IMR-90 (cell line): Measurements from ENCODE around the gene LEPROT. TPM values are rescaled to one million over a fixed set of nuclear protein-coding genes. Genes with fewer than 3 reads are reported as not detected.

ENCODE experiments used
- ATAC-seq: fragments of 200-7000 bp; cut with Tn5 transposase; 2 replicates; pipeline ENCODE4 v1.9.1; 2020; ENCODE audit warnings: low read depth, mild to moderate bottlenecking, moderate library complexity
- BruUV-seq: library from RNA; stranded (reverse); fragments of 400-500 nt; replicated peaks from 2 replicates; lab custom pipeline; 2021; lab: Mats Ljungman, UMichigan
- CTCF ChIA-PET: fragments of 300-600 bp; formaldehyde crosslinking; extraction: SDS; loops from one replicate; lab custom pipeline; 2021; ENCODE audit warnings: antibody characterized with exemption; lab: Yijun Ruan, JAX
- POLR2A ChIA-PET: fragments of 300-600 bp; sonication (Branson Sonifier 250); formaldehyde crosslinking; loops from one replicate; lab custom pipeline; 2022; ENCODE audit warnings: antibody characterized with exemption; ENCODE audit not compliant: unreplicated experiment; lab: Charles Lee
- DNase-seq: peaks from one replicate; pipeline ENCODE4 v3.0.0; 2013
- H2AFZ ChIP-seq: replicated peaks from 2 replicates; pipeline ENCODE3; 2013; ENCODE audit warnings: low read length, mild to moderate bottlenecking; ENCODE audit not compliant: poor library complexity
- H2AK5ac ChIP-seq: 2 replicates; pipeline ENCODE4 v1.6.1; 2013; ENCODE audit warnings: low read depth, low read length, inconsistent platforms
- H2AK9ac ChIP-seq: replicated peaks from 2 replicates; pipeline ENCODE3; 2013; ENCODE audit warnings: mild to moderate bottlenecking, low read depth, low read length, moderate library complexity; ENCODE audit not compliant: poor library complexity
- H2BK120ac ChIP-seq: 2 replicates; pipeline ENCODE4 v1.6.1; 2013; ENCODE audit warnings: low read depth, low read length, inconsistent platforms
- H2BK15ac ChIP-seq: 3 replicates; pipeline ENCODE4 v1.6.1; 2013; ENCODE audit warnings: low read depth, low read length, inconsistent platforms
- H2BK20ac ChIP-seq: 2 replicates; pipeline ENCODE4 v1.6.1; 2013; ENCODE audit warnings: low read depth, mild to moderate bottlenecking, inconsistent platforms, low read length, moderate library complexity
- H2BK5ac ChIP-seq: 2 replicates; pipeline ENCODE4 v1.6.1; 2013; ENCODE audit warnings: mild to moderate bottlenecking, low read depth, low read length, inconsistent platforms; ENCODE audit not compliant: poor library complexity, severe bottlenecking
- H3K14ac ChIP-seq: replicated peaks from 2 replicates; pipeline ENCODE4 v1.6.1; 2013; ENCODE audit warnings: low read depth, low read length, inconsistent platforms
- H3K18ac ChIP-seq: 2 replicates; pipeline ENCODE4 v1.6.1; 2013; ENCODE audit warnings: low read depth, low read length, control low read depth
- H3K23ac ChIP-seq: 2 replicates; pipeline ENCODE4 v1.6.1; 2013; ENCODE audit warnings: low read depth, low read length, inconsistent platforms
- H3K27ac ChIP-seq: 2 replicates; pipeline ENCODE4 v1.5.1; 2013; ENCODE audit warnings: mild to moderate bottlenecking, control low read depth, low read length; ENCODE audit not compliant: insufficient read depth
- H3K27me3 ChIP-seq: 2 replicates; pipeline ENCODE4 v1.6.1; 2013; ENCODE audit warnings: low read length; ENCODE audit not compliant: control insufficient read depth, insufficient read depth
- H3K36me3 ChIP-seq: 2 replicates; pipeline ENCODE4 v1.6.1; 2013; ENCODE audit warnings: low read length, mixed read lengths; ENCODE audit not compliant: control insufficient read depth, insufficient read depth
- H3K4ac ChIP-seq: 2 replicates; pipeline ENCODE4 v1.6.1; 2013; ENCODE audit warnings: low read depth, low read length, inconsistent platforms
- H3K4me1 ChIP-seq: 2 replicates; pipeline ENCODE4 v1.6.1; 2013; ENCODE audit warnings: low read length, mixed read lengths; ENCODE audit not compliant: control insufficient read depth, insufficient read depth
- H3K4me2 ChIP-seq: 2 replicates; pipeline ENCODE4 v1.6.1; 2013; ENCODE audit warnings: low read depth, mild to moderate bottlenecking, control low read depth, low read length, moderate library complexity
- H3K4me3 ChIP-seq: 2 replicates; pipeline ENCODE4 v1.5.1; 2013; ENCODE audit warnings: low read depth, mild to moderate bottlenecking, control low read depth, low read length, moderate library complexity; ENCODE audit not compliant: insufficient read depth
- H3K56ac ChIP-seq: 2 replicates; pipeline ENCODE4 v1.6.1; 2013; ENCODE audit warnings: low read length, inconsistent platforms; ENCODE audit not compliant: insufficient read depth; ENCODE audit errors: extremely low read depth
- H3K79me1 ChIP-seq, 2 experiments: 2 replicates each; pipeline ENCODE4 v1.6.1; 2013; ENCODE audit warnings: low read length in 2 of 2, inconsistent platforms in 1 of 2, low read depth in 1 of 2
- H3K9ac ChIP-seq: 2 replicates; pipeline ENCODE4 v1.6.1; 2013; ENCODE audit warnings: low read depth, low read length, control low read depth
- H3K9me1 ChIP-seq: 2 replicates; pipeline ENCODE4 v1.6.1; 2013; ENCODE audit warnings: low read length, inconsistent platforms; ENCODE audit not compliant: insufficient read depth
- H3K9me3 ChIP-seq: 2 replicates; pipeline ENCODE4 v1.6.1; 2013; ENCODE audit warnings: low read length; ENCODE audit not compliant: control insufficient read depth, insufficient read depth
- H4K20me1 ChIP-seq: 2 replicates; pipeline ENCODE4 v1.6.1; 2013; ENCODE audit warnings: low read length, inconsistent platforms; ENCODE audit not compliant: insufficient read depth
- H4K5ac ChIP-seq: 2 replicates; pipeline ENCODE4 v1.6.1; 2013; ENCODE audit warnings: mild to moderate bottlenecking, low read depth, low read length, control low read depth
- H4K8ac ChIP-seq, 2 experiments: 2 replicates each; pipeline ENCODE4 v1.6.1; 2013; ENCODE audit warnings: low read depth in 2 of 2, low read length in 2 of 2, control low read depth in 1 of 2, inconsistent platforms in 1 of 2
- H4K91ac ChIP-seq: 2 replicates; pipeline ENCODE4 v1.6.1; 2013; ENCODE audit warnings: low read depth, low read length, inconsistent platforms; ENCODE audit not compliant: insufficient read depth
- BHLHE40 ChIP-seq: fragments of 150-350 bp; IDR thresholded peaks from 2 replicates; pipeline ENCODE4 v1.6.1; 2016; ENCODE audit warnings: mild to moderate bottlenecking, low read depth, low read length
- FOS ChIP-seq: fragments of 150-350 bp; IDR thresholded peaks from 2 replicates; pipeline ENCODE4 v1.6.1; 2016; ENCODE audit warnings: low read depth, low read length
- NFE2L2 ChIP-seq: fragments of 150-350 bp; IDR thresholded peaks from 2 replicates; pipeline ENCODE4 v1.6.1; 2016; ENCODE audit warnings: low read depth, mild to moderate bottlenecking, low read length
- WGBS, 2 experiments: methylation state at CpG; one replicate each; pipeline versions ENCODE4 v1.1.5 to v1.1.7; 2013; ENCODE audit warnings: missing lambda C conversion rate in 2 of 2; ENCODE audit not compliant: insufficient read length in 1 of 2; ENCODE audit errors: extremely low coverage in 2 of 2; 5-methylcytosine and 5-hydroxymethylcytosine counted together
- dilution Hi-C: fragments of 300-500 bp; cut with HindIII; formaldehyde crosslinking; loops from one replicate; pipeline ENCODE4 v1.14.3; 2018; ENCODE audit warnings: low sequenced_read_pairs; ENCODE audit not compliant: unreplicated experiment
- in situ Hi-C: fragments of 300-500 bp; cut with MboI; formaldehyde crosslinking; loops from 3 replicates; pipeline ENCODE4 v1.14.3; 2019; ENCODE audit warnings: low sequenced_read_pairs, inconsistent platforms, mixed read lengths
- intact Hi-C: fragments of 100-400 bp; cut with micrococcal nuclease; formaldehyde crosslinking; loops from 2 replicates; pipeline ENCODE4 v1.10.0; 2022
- polyA plus RNA-seq, 3 experiments: library from polyadenylated mRNA; depleted of rRNA; stranded (reverse); fragments of >200 nt; gene quantifications; 2 replicates each; pipeline ENCODE4 v1.2.3, GENCODE V29; 2012; ENCODE audit warnings: low replicate concordance in 1 of 3
- total RNA-seq: library from RNA; depleted of rRNA; stranded (reverse); fragments of >200 nt; gene quantifications from 2 replicates; pipeline ENCODE4 v1.2.3, GENCODE V29; 2012
- TF ChIP-seq, protein P1 (sequence below): fragments of 150-350 bp; IDR thresholded peaks from 2 replicates; pipeline ENCODE4 v1.6.1; 2016; ENCODE audit warnings: low read depth, mild to moderate bottlenecking, low read length, moderate library complexity, borderline replicate concordance

LEPROT gene
- total and polyA plus RNA-seq, 2 of the 4 experiments (the other 2 are of a cell fraction), result 21.0 to 40.2 TPM

DNA sequence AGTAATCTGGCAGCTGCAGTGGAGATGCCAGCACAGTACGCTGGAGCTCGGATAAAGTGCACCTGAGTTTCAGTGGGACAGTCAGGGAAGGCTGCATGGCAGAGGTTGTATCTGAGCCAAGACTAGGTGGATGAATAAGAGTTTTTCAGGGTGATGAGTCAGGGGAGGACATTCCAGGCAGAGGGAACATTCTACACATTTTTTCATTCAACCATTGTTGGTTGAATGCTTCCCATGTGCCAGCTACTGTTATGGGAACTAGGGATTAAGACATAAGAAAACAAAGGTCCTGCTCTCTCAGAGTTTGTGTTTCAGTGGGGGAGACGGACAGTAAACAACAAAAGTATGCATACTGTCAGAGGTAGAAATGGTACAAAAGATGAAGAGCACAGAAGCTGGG lies 5.2 kb downstream of the LEPROT start (continued):
- TF ChIP-seq, protein P1, sequence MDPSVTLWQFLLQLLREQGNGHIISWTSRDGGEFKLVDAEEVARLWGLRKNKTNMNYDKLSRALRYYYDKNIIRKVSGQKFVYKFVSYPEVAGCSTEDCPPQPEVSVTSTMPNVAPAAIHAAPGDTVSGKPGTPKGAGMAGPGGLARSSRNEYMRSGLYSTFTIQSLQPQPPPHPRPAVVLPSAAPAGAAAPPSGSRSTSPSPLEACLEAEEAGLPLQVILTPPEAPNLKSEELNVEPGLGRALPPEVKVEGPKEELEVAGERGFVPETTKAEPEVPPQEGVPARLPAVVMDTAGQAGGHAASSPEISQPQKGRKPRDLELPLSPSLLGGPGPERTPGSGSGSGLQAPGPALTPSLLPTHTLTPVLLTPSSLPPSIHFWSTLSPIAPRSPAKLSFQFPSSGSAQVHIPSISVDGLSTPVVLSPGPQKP, result no peak

DNA sequence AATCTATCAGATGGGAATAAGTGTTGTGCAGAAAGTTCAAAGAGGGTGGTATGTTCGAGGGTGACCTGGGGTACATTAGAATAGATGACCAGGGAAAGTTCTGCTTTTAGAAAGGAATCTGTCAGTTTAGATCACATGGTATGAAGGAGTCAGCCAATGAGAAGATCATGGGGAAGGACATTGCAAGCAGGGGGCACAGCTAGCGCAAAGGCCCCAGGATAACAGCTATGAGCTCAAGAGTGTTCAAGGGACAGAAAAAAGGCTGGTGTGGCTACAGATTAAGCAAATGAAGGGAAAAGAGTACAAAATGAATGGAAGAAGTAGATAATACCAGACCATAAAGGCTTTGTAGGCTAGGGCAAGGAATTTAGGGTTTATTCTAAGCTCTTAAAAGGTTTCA lies 8.6 kb downstream of the LEPROT start:
- Histone ChIP-seq H3K27ac (no peak overlapping the region), H2BK5ac (peak overlapping the region; percentile 72), H4K20me1 (peaks cover 3% of the 10 kb centered on the region; the same call in 1 of the 2 replicates), H2BK15ac (0 out of 3 replicates have a peak overlapping the region, but pooled peaks have one; percentile 17), H3K4ac (no peak overlapping the region), H3K9ac (no peak overlapping the region), H3K4me1 (peaks cover 10% of the 10 kb centered on the region), H3K14ac (no peak overlapping the region), H3K27me3 (no peaks in the 10 kb centered on the region), H4K5ac (no peak overlapping the region), H3K9me1 (peaks cover 10% of the 10 kb centered on the region), H4K8ac (no peak overlapping the region), H2AK5ac (no peak overlapping the region), H4K91ac (no peak overlapping the region), H3K23ac (no peak overlapping the region), H3K18ac (no peak overlapping the region), H3K4me3 (no peak overlapping the region), H3K79me1 (peaks cover 41 to 58% of the 10 kb centered on the region in 2 experiments), H3K56ac (no peak overlapping the region), H3K9me3 (no peaks in the 10 kb centered on the region), H3K36me3 (peaks cover 31% of the 10 kb centered on the region), H3K4me2 (no peak overlapping the region), H2AFZ (no peak overlapping the region), H2BK20ac (no peak overlapping the region), H2AK9ac (no peak overlapping the region), H2BK120ac (no peak overlapping the region)
- intact Hi-C loops (no loop called here), dilution Hi-C loops (no loop called here), in situ Hi-C loops (loop anchor here (10.0 kb wide), 3 partner anchors 364 to 1016 kb away; no protein-coding TSS in a partner anchor)
- CTCF ChIA-PET, result interaction anchor here (0.5 kb wide), 1 partner anchor 193 kb away, joined by 3 read pairs; no protein-coding TSS in a partner anchor
- TF ChIP-seq NFE2L2 (no peak), FOS (no peak), BHLHE40 (no peak)
- DNase-seq (no peak), ATAC-seq (no peak)
- POLR2A ChIA-PET, result no interaction called here
- no TSS peak for BruUV-seq
- WGBS, 2 experiments, result 90% methylated on average over 2 of the region's 2 CpGs; no CpG with 5 or more reads in 1 of the 2 experiments
